Activated T-helper 2 cell treated with anti-CD3 and anti-CD28 coated beads, Interferon-gamma antibody, Interleukin-2, Interleukin-4, amounts not matched to agents 10 μg/mL and 5 μg/mL and 100 μg/mL, durations not matched to agents 14 hours and 24 hours and 36 hours (primary cell): ENCODE results near the gene JMJD1C. TPM values are rescaled to one million over a fixed set of nuclear protein-coding genes. Genes with fewer than 3 reads are reported as not detected.

Experiments
- DNase-seq: peaks from one replicate; pipeline ENCODE4 v3.0.0; 2021; ENCODE audit warnings: low spot score
- H3K27ac Mint-ChIP-seq: one replicate; pipeline ENCODE4 v1.8.0; 2021; ENCODE audit warnings: mixed read lengths
- H3K27me3 Mint-ChIP-seq: one replicate; pipeline ENCODE4 v1.8.0; 2021; ENCODE audit warnings: low read depth, mixed read lengths
- H3K36me3 Mint-ChIP-seq: one replicate; pipeline ENCODE4 v1.8.0; 2021; ENCODE audit warnings: low read depth, mixed read lengths
- H3K4me1 Mint-ChIP-seq: one replicate; pipeline ENCODE4 v1.8.0; 2021; ENCODE audit warnings: low read depth, mixed read lengths
- H3K4me3 Mint-ChIP-seq: one replicate; pipeline ENCODE4 v1.8.0; 2021; ENCODE audit warnings: low read depth, mild to moderate bottlenecking, moderate library complexity, mixed read lengths
- H3K9me3 Mint-ChIP-seq: one replicate; pipeline ENCODE4 v1.8.0; 2021; ENCODE audit warnings: mixed read lengths
- intact Hi-C: fragments of 100-400 bp; cut with micrococcal nuclease; formaldehyde crosslinking; loops from one replicate; pipeline ENCODE4 v1.15.1; 2023
- total RNA-seq: library from RNA; stranded (reverse); gene quantifications from 2 replicates; pipeline ENCODE4 v1.2.3, GENCODE V29; 2022

JMJD1C gene
- total RNA-seq, 1 donor from 2014 or later, result 35.2 TPM

DNA sequence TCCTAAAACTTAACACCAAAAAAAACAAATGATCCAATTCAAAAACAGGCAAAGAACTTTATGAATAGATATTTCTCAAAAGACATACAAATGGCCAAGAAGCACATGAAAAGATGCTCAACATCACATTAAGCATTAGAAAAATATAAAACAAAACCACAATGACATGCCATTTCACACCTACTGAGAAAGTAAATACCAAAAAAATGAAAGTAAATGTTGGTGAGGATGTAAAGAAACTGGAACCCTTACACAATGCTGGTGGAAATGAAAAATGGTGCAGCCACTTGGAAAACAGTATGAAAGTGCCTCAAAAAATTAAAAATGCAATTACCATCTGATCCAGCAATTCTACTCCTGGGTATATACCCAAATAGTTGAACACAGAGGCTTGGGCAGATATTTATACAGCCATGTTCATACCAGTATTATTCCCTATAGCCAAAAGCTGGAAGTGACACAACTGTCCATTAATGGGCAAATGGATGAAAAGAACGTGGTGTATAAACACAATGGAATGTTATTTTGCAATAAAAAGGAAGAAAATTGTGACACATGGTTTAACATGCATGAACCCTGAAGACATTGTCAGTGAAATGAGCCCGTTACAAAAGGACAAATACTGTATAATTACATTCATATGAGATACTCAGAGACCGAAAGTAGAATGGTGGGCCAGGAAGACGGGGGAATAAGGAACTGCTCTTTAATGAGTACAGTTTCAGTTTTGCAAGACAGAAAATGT is 89.0 kb downstream of the JMJD1C start:
- H3K27ac Mint-ChIP-seq, result no peak overlapping the region
- H3K4me1 Mint-ChIP-seq, result peaks cover 4% of the 10 kb centered on the region
- intact Hi-C loops, result no loop called here
- H3K9me3 Mint-ChIP-seq, result no peaks in the 10 kb centered on the region
- H3K4me3 Mint-ChIP-seq, result no peak overlapping the region
- no peaks in the 10 kb centered on the region for H3K27me3 Mint-ChIP-seq
- H3K36me3 Mint-ChIP-seq, result peaks cover 6% of the 10 kb centered on the region
- no peak for DNase-seq

DNA sequence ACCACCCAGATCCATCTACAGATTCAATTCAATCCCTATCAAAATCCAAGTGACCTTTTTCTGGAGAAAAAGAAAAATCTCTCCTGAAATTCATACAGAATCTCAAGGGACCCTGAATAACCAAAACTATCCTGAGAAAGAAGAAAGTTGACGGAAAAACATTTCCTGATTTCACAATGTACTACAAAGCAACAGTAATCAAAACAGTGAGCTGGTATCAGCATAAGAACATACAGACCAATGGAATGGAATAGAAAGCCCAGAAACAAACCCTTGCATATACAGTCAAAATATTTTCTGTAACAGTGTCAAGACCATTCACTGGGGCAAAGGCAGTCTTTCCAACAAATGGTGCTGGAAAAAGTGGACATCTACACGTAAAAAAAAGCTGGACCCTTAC is 89.9 kb downstream of the JMJD1C start:
- H3K9me3 Mint-ChIP-seq, result no peaks in the 10 kb centered on the region

DNA sequence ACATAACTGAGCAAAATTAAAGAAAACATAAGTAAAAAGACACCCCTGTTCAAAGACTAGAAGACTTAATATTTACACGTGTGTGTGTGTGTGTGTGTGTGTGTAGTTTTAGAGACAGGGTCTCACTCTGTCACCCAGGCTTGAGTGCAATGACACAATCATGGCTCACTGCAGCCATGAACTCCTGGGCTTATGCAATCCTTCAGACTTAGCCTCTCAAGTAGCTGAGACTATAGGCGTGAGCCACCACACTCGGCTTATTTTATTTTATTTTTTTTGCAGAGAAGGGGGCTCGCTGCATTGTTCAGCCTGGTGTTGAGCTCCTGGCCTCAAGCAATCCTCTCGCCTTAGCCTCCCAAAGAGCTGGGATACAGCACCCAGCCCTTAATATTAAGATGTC is 90.3 kb downstream of the JMJD1C start:
- DNase-seq, result no peak

More for the DNA sequence above, 89.9 kb downstream of the JMJD1C start:
- Mint-ChIP-seq H3K27me3 (no peaks in the 10 kb centered on the region), H3K4me3 (no peak overlapping the region), H3K36me3 (peaks cover 6% of the 10 kb centered on the region), H3K27ac (no peak overlapping the region), H3K4me1 (peaks cover 4% of the 10 kb centered on the region)
- intact Hi-C loops, result no loop called here
- no peak for DNase-seq

DNA sequence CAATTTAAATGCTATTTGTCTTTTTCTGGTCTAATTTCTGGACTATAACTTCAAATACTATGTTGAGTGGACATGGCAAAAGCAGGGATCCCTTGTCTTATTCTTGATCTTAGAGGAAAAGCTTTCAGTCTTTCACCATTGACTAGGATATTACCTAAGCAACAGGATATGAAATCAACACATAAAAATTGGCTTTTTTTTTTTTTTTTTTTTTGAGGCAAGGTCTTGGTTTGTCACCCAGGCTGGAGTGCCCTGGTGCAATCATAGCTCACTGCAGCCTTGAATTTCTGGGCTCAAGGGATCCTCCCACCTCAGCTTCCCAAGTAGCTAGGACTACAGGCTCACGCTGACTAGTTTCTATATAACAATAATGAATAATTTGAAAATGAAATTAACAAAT is 90.8 kb downstream of the JMJD1C start:
- H3K4me1 Mint-ChIP-seq, result peaks cover 4% of the 10 kb centered on the region
- no peak overlapping the region for H3K4me3 Mint-ChIP-seq
- H3K9me3 Mint-ChIP-seq, result no peaks in the 10 kb centered on the region
- H3K36me3 Mint-ChIP-seq, result peaks cover 6% of the 10 kb centered on the region
- no peak overlapping the region for H3K27ac Mint-ChIP-seq
- DNase-seq, result no peak
- intact Hi-C loops, result no loop called here
- H3K27me3 Mint-ChIP-seq, result no peaks in the 10 kb centered on the region

More for the DNA sequence above, 90.3 kb downstream of the JMJD1C start:
- peaks cover 4% of the 10 kb centered on the region for H3K4me1 Mint-ChIP-seq
- no peak overlapping the region for H3K27ac Mint-ChIP-seq
- peaks cover 6% of the 10 kb centered on the region for H3K36me3 Mint-ChIP-seq
- H3K4me3 Mint-ChIP-seq, result no peak overlapping the region
- H3K27me3 Mint-ChIP-seq, result no peaks in the 10 kb centered on the region
- intact Hi-C loops, result no loop called here
- no peaks in the 10 kb centered on the region for H3K9me3 Mint-ChIP-seq

DNA sequence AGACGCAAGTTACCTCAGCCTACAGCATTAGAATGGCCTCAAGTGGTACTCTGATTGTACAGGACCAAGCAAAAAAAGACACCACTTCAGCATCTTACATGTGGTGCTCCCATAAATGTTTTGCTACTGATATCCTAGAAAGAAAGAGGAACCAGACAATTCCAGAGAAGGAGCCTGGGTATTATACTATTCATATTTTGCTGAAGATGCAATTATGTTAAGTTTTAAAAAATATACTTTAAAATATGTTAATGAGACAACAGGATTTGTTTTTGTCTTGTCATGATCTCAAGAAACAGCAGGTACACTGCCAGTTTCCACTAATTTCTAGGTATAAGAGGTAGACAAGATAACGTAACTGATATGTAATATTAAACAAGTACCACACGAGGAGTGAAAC is 92.6 kb downstream of the JMJD1C start:
- peaks cover 6% of the 10 kb centered on the region for H3K36me3 Mint-ChIP-seq
- peaks cover 4% of the 10 kb centered on the region for H3K4me1 Mint-ChIP-seq
- H3K4me3 Mint-ChIP-seq, result no peak overlapping the region
- DNase-seq, result no peak
- intact Hi-C loops, result no loop called here
- no peak overlapping the region for H3K27ac Mint-ChIP-seq
- H3K27me3 Mint-ChIP-seq, result no peaks in the 10 kb centered on the region
- no peaks in the 10 kb centered on the region for H3K9me3 Mint-ChIP-seq

DNA sequence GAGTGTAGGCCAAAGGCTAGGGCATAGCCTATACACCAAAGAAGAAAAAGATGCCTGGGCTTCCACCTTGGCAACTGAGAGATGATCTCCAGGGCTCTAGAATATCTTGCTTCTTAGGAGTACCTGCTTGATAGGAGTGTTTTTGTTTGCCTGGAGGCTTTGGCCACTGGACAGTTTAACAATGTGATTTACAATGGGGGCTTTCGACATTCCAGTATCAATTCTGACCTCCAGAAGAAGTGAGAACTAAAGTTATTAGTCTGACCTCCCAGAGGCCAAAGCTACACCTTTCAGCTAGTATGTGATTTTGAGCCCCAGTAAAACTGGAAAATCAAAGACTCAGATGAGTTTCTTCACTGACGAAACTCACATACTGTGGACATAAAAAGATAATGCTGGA is 96.1 kb downstream of the JMJD1C start:
- Mint-ChIP-seq H3K4me3 (no peak overlapping the region), H3K4me1 (no peaks in the 10 kb centered on the region), H3K9me3 (no peaks in the 10 kb centered on the region), H3K36me3 (no peaks in the 10 kb centered on the region), H3K27me3 (no peaks in the 10 kb centered on the region), H3K27ac (no peak overlapping the region)
- intact Hi-C loops, result no loop called here
- no peak for DNase-seq

DNA sequence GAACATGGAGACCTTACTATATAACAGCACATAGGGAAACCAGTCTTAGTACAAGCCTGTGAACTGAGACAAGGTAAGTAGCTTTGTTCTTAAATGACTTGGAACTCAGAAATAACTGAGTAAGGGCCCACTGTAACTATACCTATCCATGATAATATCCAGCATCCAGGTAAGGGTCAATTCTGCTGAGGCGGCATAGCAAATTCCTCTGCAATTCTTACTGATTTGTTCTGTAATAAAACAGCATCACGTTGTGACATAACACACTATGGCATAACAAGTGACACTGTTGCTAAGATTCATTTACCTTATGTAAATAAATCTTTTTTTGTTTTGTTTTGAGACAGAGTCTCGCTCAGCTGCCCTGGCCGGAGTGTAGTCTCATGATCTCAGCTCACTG is 97.4 kb downstream of the JMJD1C start:
- Mint-ChIP-seq H3K27me3 (no peaks in the 10 kb centered on the region), H3K4me3 (no peak overlapping the region), H3K4me1 (no peaks in the 10 kb centered on the region), H3K36me3 (no peaks in the 10 kb centered on the region), H3K27ac (no peak overlapping the region), H3K9me3 (no peaks in the 10 kb centered on the region)
- no peak for DNase-seq
- intact Hi-C loops, result no loop called here

DNA sequence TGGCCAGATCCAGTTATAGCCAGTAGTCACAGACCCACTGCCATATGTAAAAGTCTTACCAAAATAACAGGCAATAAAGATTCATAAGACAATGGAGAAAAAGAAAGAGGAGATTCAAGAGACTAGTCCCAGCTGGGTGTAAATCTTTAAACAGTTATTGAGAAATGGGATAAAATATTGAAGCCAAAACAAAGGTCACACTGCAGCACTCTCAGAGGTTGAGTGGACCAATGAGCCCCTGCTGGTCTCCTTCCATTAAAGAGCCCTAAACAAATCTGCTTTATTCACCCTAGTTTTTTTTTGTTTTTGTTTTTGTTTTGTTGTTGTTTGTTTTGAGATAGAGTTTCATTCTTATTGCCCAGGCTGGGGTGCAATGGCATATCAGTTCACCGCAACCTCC is 98.8 kb downstream of the JMJD1C start:
- H3K9me3 Mint-ChIP-seq, result no peaks in the 10 kb centered on the region
- H3K27me3 Mint-ChIP-seq, result no peaks in the 10 kb centered on the region
- no peaks in the 10 kb centered on the region for H3K36me3 Mint-ChIP-seq
- intact Hi-C loops, result no loop called here
- DNase-seq, result no peak
- no peaks in the 10 kb centered on the region for H3K4me1 Mint-ChIP-seq
- no peak overlapping the region for H3K27ac Mint-ChIP-seq
- H3K4me3 Mint-ChIP-seq, result no peak overlapping the region

DNA sequence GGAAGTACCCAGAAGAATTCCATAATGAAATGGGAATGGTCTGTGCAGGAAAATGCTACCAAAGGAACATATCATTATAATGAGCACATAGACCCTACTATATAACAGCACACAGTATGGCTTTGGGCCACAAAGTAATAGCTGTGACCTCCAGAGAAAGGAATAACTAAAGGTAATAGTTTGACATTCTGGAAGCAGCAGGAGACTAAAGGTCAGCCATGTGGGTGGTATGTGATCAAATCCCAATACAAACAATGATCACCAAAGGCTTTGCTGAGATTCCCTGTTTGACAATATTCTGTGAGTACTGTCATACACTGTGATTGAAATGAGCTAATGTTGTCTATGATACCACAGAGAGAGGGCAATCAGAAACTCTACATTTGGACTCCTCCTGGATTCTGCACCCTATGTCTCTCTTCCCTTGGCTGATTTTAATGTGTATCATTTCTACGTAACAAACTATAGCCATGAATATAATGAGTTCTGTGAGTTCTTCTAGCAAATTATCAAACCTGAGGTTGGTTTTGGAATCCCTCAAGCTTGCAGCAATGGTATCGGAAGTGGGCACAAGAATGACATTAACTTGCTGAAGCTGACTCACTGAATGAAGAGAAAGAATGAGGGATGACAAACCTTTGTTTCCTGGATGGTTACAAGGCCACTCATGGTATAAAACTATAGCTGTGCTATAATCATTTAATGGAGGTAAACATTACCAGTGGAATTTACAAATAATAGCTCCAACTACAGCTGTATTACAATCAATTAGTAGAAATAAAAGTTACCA is 99.6 kb downstream of the JMJD1C start:
- no peaks in the 10 kb centered on the region for H3K36me3 Mint-ChIP-seq
- no peaks in the 10 kb centered on the region for H3K4me1 Mint-ChIP-seq
- no peak overlapping the region for H3K4me3 Mint-ChIP-seq
- no peak for DNase-seq
- no peaks in the 10 kb centered on the region for H3K27me3 Mint-ChIP-seq
- no peak overlapping the region for H3K27ac Mint-ChIP-seq
- intact Hi-C loops, result no loop called here
- H3K9me3 Mint-ChIP-seq, result no peaks in the 10 kb centered on the region

DNA sequence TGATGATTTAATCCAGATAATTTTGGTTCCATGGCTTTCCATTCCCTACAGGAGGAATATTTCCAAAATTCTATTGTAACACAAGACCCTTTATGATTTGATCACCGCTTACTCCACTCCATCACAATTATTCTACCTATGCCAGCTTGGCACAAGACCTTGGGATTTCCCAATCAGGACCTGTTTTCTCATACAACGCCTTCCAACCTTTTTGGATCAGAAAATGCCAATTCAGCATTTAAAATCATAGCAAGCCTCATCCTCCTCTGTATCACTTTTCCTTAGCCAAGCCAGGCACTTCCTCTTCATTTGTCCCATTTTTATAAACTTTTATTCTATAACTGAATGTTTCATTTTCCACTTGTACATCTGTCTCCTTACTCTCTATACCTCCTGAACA is 100.9 kb downstream of the JMJD1C start:
- no peaks in the 10 kb centered on the region for H3K27me3 Mint-ChIP-seq

DNA sequence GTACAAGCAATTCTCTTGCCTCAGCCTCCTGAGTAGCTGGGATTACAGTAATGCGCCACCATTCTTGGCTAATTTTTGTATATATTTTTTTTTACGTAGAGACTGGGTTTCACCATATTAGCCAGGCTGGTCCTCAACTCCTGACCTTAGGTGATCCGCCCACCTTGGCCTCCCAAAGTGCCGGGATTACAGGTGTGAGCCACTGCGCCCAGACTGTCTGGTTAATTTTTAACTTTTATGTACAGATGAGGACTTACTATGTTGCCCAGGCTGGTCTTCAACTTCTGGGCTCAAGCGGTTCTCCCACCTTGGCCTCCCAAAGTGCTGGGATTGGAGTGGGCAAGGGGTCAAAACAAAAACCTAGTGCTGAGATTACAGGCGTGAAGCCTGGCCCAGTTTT is 101.8 kb downstream of the JMJD1C start:
- no peak overlapping the region for H3K4me3 Mint-ChIP-seq

More for the DNA sequence above, 100.9 kb downstream of the JMJD1C start:
- Mint-ChIP-seq H3K36me3 (no peaks in the 10 kb centered on the region), H3K9me3 (no peaks in the 10 kb centered on the region), H3K4me1 (no peaks in the 10 kb centered on the region), H3K27ac (no peak overlapping the region), H3K4me3 (no peak overlapping the region)
- intact Hi-C loops, result no loop called here
- no peak for DNase-seq

DNA sequence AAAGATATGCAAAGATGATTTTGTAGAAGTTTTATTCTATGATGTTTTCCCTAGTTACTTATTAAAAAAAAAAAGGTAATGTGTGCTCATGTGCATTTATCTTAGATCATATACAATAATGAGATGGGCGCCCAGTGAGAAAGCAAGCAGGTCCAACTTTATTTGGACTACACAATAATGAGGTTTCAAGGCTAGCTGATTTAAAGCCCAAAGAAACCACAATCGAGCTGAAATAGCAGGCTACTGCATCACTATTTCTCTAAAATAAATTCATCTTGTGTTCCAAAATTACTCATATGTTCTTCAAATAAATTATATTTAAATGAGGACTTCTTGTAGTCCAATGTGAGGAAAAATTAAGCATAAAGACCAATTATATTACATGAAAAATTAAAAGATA is 110.1 kb downstream of the JMJD1C start:
- no peaks in the 10 kb centered on the region for H3K27me3 Mint-ChIP-seq
- peaks cover 3% of the 10 kb centered on the region for H3K36me3 Mint-ChIP-seq
- no peaks in the 10 kb centered on the region for H3K9me3 Mint-ChIP-seq
- H3K4me1 Mint-ChIP-seq, result peaks cover 17% of the 10 kb centered on the region
- H3K4me3 Mint-ChIP-seq, result no peak overlapping the region
- H3K27ac Mint-ChIP-seq, result peak overlapping the region; percentile 28
- DNase-seq, result no peak
- intact Hi-C loops, result loop anchor here (1.0 to 10.0 kb wide), 5 partner anchors 29 to 274 kb away; no protein-coding TSS in a partner anchor

More for the DNA sequence above, 101.8 kb downstream of the JMJD1C start:
- Mint-ChIP-seq H3K27me3 (no peaks in the 10 kb centered on the region), H3K9me3 (no peaks in the 10 kb centered on the region), H3K4me1 (no peaks in the 10 kb centered on the region), H3K36me3 (no peaks in the 10 kb centered on the region), H3K27ac (no peak overlapping the region)
- intact Hi-C loops, result no loop called here
- no peak for DNase-seq

DNA sequence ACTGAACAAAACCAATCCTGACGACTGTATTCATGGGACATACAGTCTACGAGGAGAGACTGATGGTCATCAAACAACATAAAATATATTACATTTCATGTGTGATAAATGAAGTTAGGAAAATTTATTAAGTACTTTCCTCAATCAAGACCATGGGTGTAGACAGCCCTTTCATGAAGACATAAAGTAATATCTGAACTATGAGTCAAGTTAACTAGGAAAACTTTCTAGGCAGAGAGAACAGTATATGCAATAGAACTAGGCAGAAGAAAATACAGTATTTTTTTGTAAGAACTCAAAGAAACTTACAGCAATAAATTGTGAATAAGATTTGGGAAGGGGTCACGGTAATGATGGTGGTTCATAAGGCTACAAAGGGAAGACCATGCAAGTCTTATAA is 112.8 kb downstream of the JMJD1C start:
- Mint-ChIP-seq H3K36me3 (peaks cover 3% of the 10 kb centered on the region), H3K4me1 (peaks cover 17% of the 10 kb centered on the region), H3K4me3 (no peak overlapping the region), H3K9me3 (no peaks in the 10 kb centered on the region), H3K27me3 (no peaks in the 10 kb centered on the region), H3K27ac (no peak overlapping the region)
- no peak for DNase-seq
- intact Hi-C loops, result loop anchor here (10.0 kb wide), 1 partner anchor 138 kb away; no protein-coding TSS in a partner anchor
